Muscle layer of colon (tissue), 2 donors: ENCODE data around the gene MACROD2.

Experiments used
- H3K27ac ChIP-seq: one replicate; pipeline ENCODE4 v1.7.0; 2013; ENCODE audit warnings: low read depth, mild to moderate bottlenecking, low read length, moderate library complexity
- H3K27me3 ChIP-seq, 2 donors: one replicate each; pipeline ENCODE4 v1.7.0; 2013; ENCODE audit warnings: low read length in 2 of 2, mild to moderate bottlenecking in 2 of 2; ENCODE audit not compliant: insufficient read depth in 2 of 2, control insufficient read depth in 1 of 2
- H3K36me3 ChIP-seq: one replicate; pipeline ENCODE4 v1.7.0; 2013; ENCODE audit warnings: mild to moderate bottlenecking, low read length; ENCODE audit not compliant: insufficient read depth
- H3K4me1 ChIP-seq: one replicate; pipeline ENCODE4 v1.7.0; 2013; ENCODE audit warnings: mild to moderate bottlenecking, low read length; ENCODE audit not compliant: insufficient read depth
- H3K4me3 ChIP-seq, 2 donors: one replicate each; pipeline ENCODE4 v1.7.0; 2013; ENCODE audit warnings: low read length in 2 of 2, low read depth in 1 of 2, mild to moderate bottlenecking in 1 of 2, moderate library complexity in 1 of 2
- H3K9ac ChIP-seq: one replicate; pipeline ENCODE4 v1.7.0; 2013; ENCODE audit warnings: low read length
- H3K9me3 ChIP-seq: one replicate; pipeline ENCODE4 v1.7.0; 2013; ENCODE audit warnings: mild to moderate bottlenecking, low read length
- donor health status: abdominal sarcoma.
- donor health status: Adenocarcinoma of cecum.

Gene MACROD2

GRCh38 chr20:15239542-15240206 is 1244.4 kb downstream of the MACROD2 start:
- Histone ChIP-seq H3K9ac (no peak overlapping the region), H3K4me3 (no peak overlapping the region), H3K36me3 (no peaks in the 10 kb centered on the region)

GRCh38 chr20:15240801-15241200 is 1245.5 kb downstream of the MACROD2 start:
- Histone ChIP-seq H3K27me3 (no peaks in the 10 kb centered on the region), H3K4me3 (no peak overlapping the region), H3K36me3 (no peaks in the 10 kb centered on the region), H3K4me1 (no peaks in the 10 kb centered on the region), H3K9ac (no peak overlapping the region), H3K27ac (no peak overlapping the region), H3K9me3 (no peaks in the 10 kb centered on the region)

More at GRCh38 chr20:15239542-15240206, 1244.4 kb downstream of the MACROD2 start:
- no peak overlapping the region for H3K27ac ChIP-seq
- H3K4me1 ChIP-seq: no peaks in the 10 kb centered on the region
- H3K9me3 ChIP-seq: no peaks in the 10 kb centered on the region
- no peaks in the 10 kb centered on the region for H3K27me3 ChIP-seq

- H3K27me3 ChIP-seq: no peaks in the 10 kb centered on the region
- H3K36me3 ChIP-seq: no peaks in the 10 kb centered on the region
- H3K4me1 ChIP-seq: no peaks in the 10 kb centered on the region
- no peak overlapping the region for H3K9ac ChIP-seq
- no peaks in the 10 kb centered on the region for H3K9me3 ChIP-seq
- no peak overlapping the region for H3K27ac ChIP-seq
- H3K4me3 ChIP-seq: no peak overlapping the region
Observed at GRCh38 chr20:15241681-15242080, 1246.4 kb downstream of the MACROD2 start.

- Histone ChIP-seq H3K27ac (no peak overlapping the region), H3K9ac (no peak overlapping the region), H3K4me1 (no peaks in the 10 kb centered on the region), H3K4me3 (no peak overlapping the region), H3K36me3 (no peaks in the 10 kb centered on the region), H3K27me3 (no peaks in the 10 kb centered on the region), H3K9me3 (no peaks in the 10 kb centered on the region)
Observed at GRCh38 chr20:15242773-15243172, 1247.5 kb downstream of the MACROD2 start.

- H3K9me3 ChIP-seq: no peaks in the 10 kb centered on the region
- no peaks in the 10 kb centered on the region for H3K36me3 ChIP-seq
- no peak overlapping the region for H3K4me3 ChIP-seq
- H3K9ac ChIP-seq: no peak overlapping the region
- no peaks in the 10 kb centered on the region for H3K27me3 ChIP-seq
- H3K27ac ChIP-seq: no peak overlapping the region
- no peaks in the 10 kb centered on the region for H3K4me1 ChIP-seq
Observed at GRCh38 chr20:15245896-15246295, 1250.6 kb downstream of the MACROD2 start.

- H3K9ac ChIP-seq: no peak overlapping the region
- H3K4me3 ChIP-seq: no peak overlapping the region
- H3K27me3 ChIP-seq: no peaks in the 10 kb centered on the region
- no peaks in the 10 kb centered on the region for H3K36me3 ChIP-seq
- no peak overlapping the region for H3K27ac ChIP-seq
- H3K9me3 ChIP-seq: no peaks in the 10 kb centered on the region
- no peaks in the 10 kb centered on the region for H3K4me1 ChIP-seq
Observed at GRCh38 chr20:15248618-15249395, 1253.5 kb downstream of the MACROD2 start.

- Histone ChIP-seq H3K27ac (no peak overlapping the region), H3K27me3 (no peaks in the 10 kb centered on the region), H3K9ac (no peak overlapping the region), H3K36me3 (no peaks in the 10 kb centered on the region), H3K4me1 (no peaks in the 10 kb centered on the region), H3K4me3 (no peak overlapping the region), H3K9me3 (no peaks in the 10 kb centered on the region)
Observed at GRCh38 chr20:15251171-15251570, 1255.9 kb downstream of the MACROD2 start.

GRCh38 chr20:15252304-15252703 is 1257.0 kb downstream of the MACROD2 start:
- no peaks in the 10 kb centered on the region for H3K27me3 ChIP-seq

GRCh38 chr20:15253431-15253830 is 1258.1 kb downstream of the MACROD2 start:
- no peaks in the 10 kb centered on the region for H3K9me3 ChIP-seq
- no peaks in the 10 kb centered on the region for H3K4me1 ChIP-seq
- no peaks in the 10 kb centered on the region for H3K27me3 ChIP-seq
- no peaks in the 10 kb centered on the region for H3K36me3 ChIP-seq
- no peak overlapping the region for H3K4me3 ChIP-seq
- H3K9ac ChIP-seq: no peak overlapping the region
- no peak overlapping the region for H3K27ac ChIP-seq

More at GRCh38 chr20:15252304-15252703, 1257.0 kb downstream of the MACROD2 start:
- no peak overlapping the region for H3K27ac ChIP-seq
- no peak overlapping the region for H3K4me3 ChIP-seq
- no peak overlapping the region for H3K9ac ChIP-seq
- no peaks in the 10 kb centered on the region for H3K36me3 ChIP-seq
- H3K9me3 ChIP-seq: no peaks in the 10 kb centered on the region
- no peaks in the 10 kb centered on the region for H3K4me1 ChIP-seq

- H3K4me3 ChIP-seq: no peak overlapping the region
- H3K9me3 ChIP-seq: no peaks in the 10 kb centered on the region
- no peak overlapping the region for H3K9ac ChIP-seq
- no peaks in the 10 kb centered on the region for H3K36me3 ChIP-seq
- no peaks in the 10 kb centered on the region for H3K4me1 ChIP-seq
- no peaks in the 10 kb centered on the region for H3K27me3 ChIP-seq
- no peak overlapping the region for H3K27ac ChIP-seq
Observed at GRCh38 chr20:15256676-15257568, 1261.6 kb downstream of the MACROD2 start.

- no peak overlapping the region for H3K9ac ChIP-seq
- no peak overlapping the region for H3K4me3 ChIP-seq
- H3K9me3 ChIP-seq: no peaks in the 10 kb centered on the region
- no peaks in the 10 kb centered on the region for H3K4me1 ChIP-seq
- no peaks in the 10 kb centered on the region for H3K27me3 ChIP-seq
- no peaks in the 10 kb centered on the region for H3K36me3 ChIP-seq
- no peak overlapping the region for H3K27ac ChIP-seq
Observed at GRCh38 chr20:15257569-15257870, 1262.2 kb downstream of the MACROD2 start.
